Mesodermal cell (in vitro differentiated cells): Measurements from ENCODE around the gene CAMK1D.
"Not testable (repeated sequence)": the region's sequence is repeated elsewhere in the genome, so short reads cannot be mapped to it uniquely, and the experiment has no call there.

Experiments used
- H3K27ac ChIP-seq: 2 replicates; pipeline ENCODE4 v1.7.0; 2013; ENCODE audit warnings: mild to moderate bottlenecking, low read depth, low read length, moderate library complexity; ENCODE audit not compliant: severe bottlenecking
- H3K36me3 ChIP-seq: 2 replicates; pipeline ENCODE4 v1.7.1; 2013; ENCODE audit warnings: mild to moderate bottlenecking, low read length, moderate library complexity; ENCODE audit not compliant: control insufficient read depth, insufficient read depth
- H3K4me1 ChIP-seq: one replicate; pipeline ENCODE4 v1.7.1; 2013; ENCODE audit warnings: mild to moderate bottlenecking, low read length; ENCODE audit not compliant: insufficient read depth, control insufficient read depth, poor library complexity, severe bottlenecking
- H3K4me3 ChIP-seq: 2 replicates; pipeline ENCODE4 v1.7.0; 2013; ENCODE audit warnings: low read length, control low read depth, mild to moderate bottlenecking; ENCODE audit not compliant: insufficient read depth, poor library complexity, severe bottlenecking; ENCODE audit errors: extremely low read depth
- H3K9me3 ChIP-seq: 2 replicates; pipeline ENCODE4 v1.7.1; 2013; ENCODE audit warnings: mild to moderate bottlenecking, low read length, moderate library complexity; ENCODE audit not compliant: control insufficient read depth
- WGBS, 2 experiments: methylation state at CpG; one replicate each; pipeline ENCODE4 v1.1.5; 2013; ENCODE audit warnings: missing lambda C conversion rate in 2 of 2; ENCODE audit not compliant: insufficient coverage in 2 of 2; 5-methylcytosine and 5-hydroxymethylcytosine counted together

Gene CAMK1D

GRCh38 chr10:12806228-12807095 lies 457.1 kb downstream of the CAMK1D start:
- Histone ChIP-seq H3K9me3 (no peaks in the 10 kb centered on the region), H3K27ac (no peak overlapping the region), H3K4me3 (no peak overlapping the region), H3K36me3 (no peaks in the 10 kb centered on the region), H3K4me1 (no peaks in the 10 kb centered on the region)
- WGBS, 2 experiments: 82 to 86% methylated on average over 11 to 12 of the region's 12 CpGs

- H3K4me3 ChIP-seq: no peak overlapping the region
- H3K27ac ChIP-seq: no peak overlapping the region
- no peaks in the 10 kb centered on the region for H3K9me3 ChIP-seq
- 93% methylated on average over 7 to 8 of the region's 10 CpGs for whole genome bisulfite sequencing, 2 experiments
- no peaks in the 10 kb centered on the region for H3K4me1 ChIP-seq
- no peaks in the 10 kb centered on the region for H3K36me3 ChIP-seq
Observed at GRCh38 chr10:12807096-12807755, 457.9 kb downstream of the CAMK1D start.

GRCh38 chr10:12808014-12808613 lies 458.8 kb downstream of the CAMK1D start:
- Histone ChIP-seq H3K27ac (no peak overlapping the region), H3K9me3 (no peaks in the 10 kb centered on the region), H3K36me3 (no peaks in the 10 kb centered on the region), H3K4me1 (no peaks in the 10 kb centered on the region), H3K4me3 (no peak overlapping the region)
- 92 to 93% methylated on average over 9 to 11 of the region's 11 CpGs for WGBS, 2 experiments

GRCh38 chr10:12810046-12810445 lies 460.7 kb downstream of the CAMK1D start:
- H3K4me3 ChIP-seq, H3K4me1 ChIP-seq, H3K9me3 ChIP-seq, H3K36me3 ChIP-seq, H3K27ac ChIP-seq: not testable (repeated sequence)
- WGBS, 2 experiments: 83 to 96% methylated on average over 4 to 5 of the region's 6 CpGs

- Histone ChIP-seq H3K9me3 (no peaks in the 10 kb centered on the region), H3K4me1 (no peaks in the 10 kb centered on the region), H3K27ac (no peak overlapping the region), H3K36me3 (no peaks in the 10 kb centered on the region), H3K4me3 (no peak overlapping the region)
- WGBS, 2 experiments: 98 to 99% methylated on average over 12 to 13 of the region's 14 CpGs
Observed at GRCh38 chr10:12811826-12812225, 462.5 kb downstream of the CAMK1D start.

DNA sequence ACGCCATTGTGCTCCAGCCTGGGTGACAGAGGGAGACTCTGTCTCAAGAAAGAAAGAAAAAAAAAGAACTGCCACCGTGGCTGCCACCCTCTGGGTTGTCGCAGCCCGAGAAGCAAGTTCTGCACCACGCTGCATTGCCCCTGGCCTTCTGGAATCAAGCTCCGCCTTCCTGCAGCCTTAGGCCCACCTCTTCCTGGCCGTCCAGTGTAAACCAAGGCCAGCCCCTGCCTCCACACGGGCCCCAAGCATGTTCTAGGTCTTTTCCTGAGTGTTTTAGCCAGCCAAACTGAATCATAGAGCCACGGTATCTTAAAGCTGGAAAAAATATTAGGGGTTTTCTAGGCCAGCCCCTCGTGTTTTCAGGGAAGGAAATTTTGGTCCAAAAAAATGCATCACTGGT lies 463.2 kb downstream of the CAMK1D start:
- no peaks in the 10 kb centered on the region for H3K4me1 ChIP-seq
- no peak overlapping the region for H3K4me3 ChIP-seq
- H3K9me3 ChIP-seq: no peaks in the 10 kb centered on the region
- H3K27ac ChIP-seq: no peak overlapping the region
- 70 to 80% methylated on average over 10 of the region's 10 CpGs for WGBS, 2 experiments
- no peaks in the 10 kb centered on the region for H3K36me3 ChIP-seq

GRCh38 chr10:12814166-12814565 lies 464.8 kb downstream of the CAMK1D start:
- WGBS, 2 experiments: 90 to 97% methylated on average over 8 to 9 of the region's 9 CpGs
- H3K4me3 ChIP-seq: no peak overlapping the region
- no peak overlapping the region for H3K27ac ChIP-seq
- H3K4me1 ChIP-seq: peaks cover 3% of the 10 kb centered on the region
- no peaks in the 10 kb centered on the region for H3K9me3 ChIP-seq
- H3K36me3 ChIP-seq: no peaks in the 10 kb centered on the region

GRCh38 chr10:12819071-12819470 lies 469.7 kb downstream of the CAMK1D start:
- no peaks in the 10 kb centered on the region for H3K36me3 ChIP-seq
- H3K27ac ChIP-seq: no peak overlapping the region
- no peak overlapping the region for H3K4me3 ChIP-seq
- WGBS, 2 experiments: 44 to 51% methylated on average over 6 to 7 of the region's 7 CpGs
- no peaks in the 10 kb centered on the region for H3K9me3 ChIP-seq
- H3K4me1 ChIP-seq: peaks cover 11% of the 10 kb centered on the region

DNA sequence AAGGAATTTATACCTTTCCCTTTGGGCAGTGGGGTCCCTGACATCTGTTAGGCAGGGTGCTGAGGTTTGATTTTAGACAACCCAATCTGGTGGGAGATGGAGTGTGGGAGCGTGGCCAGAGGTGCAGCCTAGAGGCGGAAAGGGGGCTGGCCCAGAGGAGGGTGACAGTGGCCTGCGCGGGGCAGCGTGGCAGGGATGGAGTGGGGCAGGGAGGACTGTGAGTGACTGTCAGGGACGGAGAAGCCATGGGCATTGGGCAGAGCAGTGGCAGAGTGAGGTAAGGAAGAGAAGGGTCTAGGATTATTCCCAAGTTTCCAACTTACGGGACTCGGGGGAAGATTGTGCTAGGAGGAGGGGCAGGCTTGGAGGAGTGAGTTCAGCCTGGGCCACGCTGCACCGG lies 470.3 kb downstream of the CAMK1D start:
- WGBS, 2 experiments: 93 to 96% methylated on average over 8 of the region's 10 CpGs
- H3K4me3 ChIP-seq: no peak overlapping the region

DNA sequence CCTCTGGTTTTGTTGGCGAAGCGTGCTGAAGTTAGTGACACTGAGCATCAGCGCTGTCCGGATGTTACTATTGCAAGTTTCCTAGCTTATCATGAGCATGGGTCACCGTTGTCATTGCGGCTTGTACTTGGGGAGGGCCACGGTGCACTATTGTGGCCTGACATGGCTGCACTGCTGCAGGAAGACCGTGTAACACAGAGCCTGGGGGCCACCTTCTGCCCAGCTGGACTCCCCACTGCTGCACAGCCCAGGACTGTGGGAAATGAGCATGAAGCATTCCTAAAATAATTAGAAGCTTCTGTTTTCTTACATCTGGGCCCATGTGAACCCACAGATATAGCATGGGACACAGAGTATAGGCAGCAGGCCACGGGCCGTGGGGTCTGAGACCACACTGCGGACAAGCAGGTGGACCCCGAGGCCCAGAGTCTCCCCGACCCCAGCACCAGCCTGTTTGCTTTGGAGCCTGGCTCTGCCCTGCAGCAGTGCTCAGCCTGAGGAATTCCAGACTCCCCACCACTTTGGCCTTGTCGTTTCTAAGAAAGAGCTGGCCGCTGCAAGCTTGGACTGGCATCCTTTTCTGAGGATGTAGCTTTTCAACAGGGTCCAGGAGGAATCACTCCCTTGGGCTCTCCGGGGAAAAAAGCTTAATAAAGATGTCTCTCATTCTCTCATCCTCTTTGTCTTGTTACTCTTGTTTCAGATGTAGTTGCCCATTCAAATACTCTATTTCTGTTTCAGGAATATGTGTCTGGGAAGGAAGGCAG lies 473.0 kb downstream of the CAMK1D start:
- Histone ChIP-seq H3K27ac (no peak overlapping the region), H3K36me3 (no peaks in the 10 kb centered on the region), H3K4me1 (peaks cover 16% of the 10 kb centered on the region), H3K4me3 (no peak overlapping the region), H3K9me3 (no peaks in the 10 kb centered on the region)
- 83 to 93% methylated on average over 15 to 16 of the region's 16 CpGs for WGBS, 2 experiments

More for the DNA sequence above, 470.3 kb downstream of the CAMK1D start:
- Histone ChIP-seq H3K36me3 (no peaks in the 10 kb centered on the region), H3K4me1 (peaks cover 11% of the 10 kb centered on the region), H3K27ac (no peak overlapping the region), H3K9me3 (no peaks in the 10 kb centered on the region)
